Transverse colon (tissue), 4 donors: Measurements from ENCODE around the gene ZNF554. TPM values are rescaled to one million over a fixed set of nuclear protein-coding genes. Genes with fewer than 3 reads are reported as not detected.
"Not testable (repeated sequence)": the region's sequence is repeated elsewhere in the genome, so short reads cannot be mapped to it uniquely, and the experiment has no call there.

Experiments used
- DNase-seq: peaks from one replicate; pipeline ENCODE4 v3.0.0-alpha.2; 2019
- H3K27ac ChIP-seq, 4 donors: fragments of 200-600 bp; sonication (generic); 2 replicates each; pipeline ENCODE4 v1.5.1; 2016 to 2018; ENCODE audit warnings: inconsistent platforms in 4 of 4
- H3K27me3 ChIP-seq: fragments of 200-600 bp; sonication (generic); 2 replicates; pipeline ENCODE4 v1.5.1; 2017; ENCODE audit warnings: inconsistent platforms
- H3K36me3 ChIP-seq, 4 donors: fragments of 200-600 bp; sonication (generic); 2 replicates each; pipeline ENCODE4 v1.5.1; 2017 to 2019; ENCODE audit warnings: inconsistent platforms in 4 of 4
- H3K4me1 ChIP-seq, 4 donors: fragments of 200-600 bp; sonication (generic); 2 replicates each; pipeline ENCODE4 v1.5.1; 2017 to 2020; ENCODE audit warnings: inconsistent platforms in 4 of 4
- H3K4me3 ChIP-seq, 4 donors: fragments of 200-600 bp; sonication (generic); 1 replicate in 1 of 4; 2 replicates in 3 of 4; pipeline versions ENCODE4 v1.5.1 to v1.6.1; 2017 to 2019; ENCODE audit warnings: inconsistent platforms in 4 of 4
- H3K9me3 ChIP-seq, 2 donors: fragments of 200-600 bp; sonication (generic); 2 replicates each; pipeline ENCODE4 v1.5.1; 2017 to 2019; ENCODE audit warnings: inconsistent platforms in 2 of 2
- CTCF ChIP-seq, 5 experiments: fragments of 200-600 bp in 3 of 5; fragments of 450-650 bp in 2 of 5; sonication (generic) in 3 of 5; IDR thresholded peaks; 1 replicate in 2 of 5; 2 replicates in 3 of 5; pipeline ENCODE4 v1.5.1; 2016 to 2017; ENCODE audit warnings: antibody characterized with exemption in 5 of 5, inconsistent platforms in 3 of 5, mild to moderate bottlenecking in 2 of 5, moderate library complexity in 1 of 5
- EP300 ChIP-seq: sonication (generic); formaldehyde crosslinking; IDR thresholded peaks from one replicate; pipeline ENCODE4 v1.6.1; 2017; ENCODE audit warnings: antibody characterized with exemption, low read depth
- POLR2A ChIP-seq: fragments of 450-650 bp; IDR thresholded peaks from one replicate; pipeline ENCODE4 v1.6.1; 2016; ENCODE audit warnings: antibody characterized with exemption, mild to moderate bottlenecking, moderate library complexity
- POLR2AphosphoS5 ChIP-seq, 3 donors: sonication (generic); formaldehyde crosslinking; IDR thresholded peaks; one replicate each; pipeline ENCODE4 v1.6.1; 2016; ENCODE audit warnings: antibody characterized with exemption in 3 of 3
- WGBS, 2 donors: methylation state at CpG; one replicate each; pipeline ENCODE4 v1.1.5; 2018; ENCODE audit warnings: low coverage in 1 of 2; 5-methylcytosine and 5-hydroxymethylcytosine counted together
- in situ Hi-C, 4 donors: fragments of 200-750 bp; cut with MboI; loops; one replicate each; pipeline versions ENCODE4 v1.15.0 to v1.15.1; 2017; ENCODE audit warnings: low sequenced_read_pairs in 3 of 4, low pct_ligation_motif_present in 1 of 4, low pct_unique_long_range_greater_than_20kb in 1 of 4
- intact Hi-C: fragments of 100-400 bp; cut with DNase I; formaldehyde crosslinking; loops from one replicate; pipeline ENCODE4 v1.15.1; 2023; ENCODE audit warnings: low total_unique reads
- total RNA-seq, 4 donors: library from RNA; depleted of rRNA; stranded (reverse); fragments of >200 nt; gene quantifications; one replicate each; pipeline ENCODE4 v1.1.0, GENCODE V29; 2016

Gene ZNF554
- total RNA-seq, 4 donors from 2014 or later, result 0.75 to 10.2 (median 4.9) TPM

- Histone ChIP-seq H3K27me3 (no peaks in the 10 kb centered on the region), H3K36me3 (no peaks in the 10 kb centered on the region), H3K4me3 (no peak overlapping the region), H3K9me3 (no peaks in the 10 kb centered on the region), H3K27ac (no peak overlapping the region), H3K4me1 (peaks cover 0 to 2% (median under 1%) of the 10 kb centered on the region in 4 donors)
- TF ChIP-seq POLR2A (no peak), POLR2AphosphoS5 (IDR thresholded peaks at IDR 0.05) (no peak), CTCF (IDR thresholded peaks at IDR 0.05) (no peak)
- DNase-seq, result no peak
- WGBS, 2 donors, result 89 to 97% methylated on average over 5 to 16 of the region's 16 CpGs
- intact Hi-C loops, result no loop called here
- in situ Hi-C loops, result no loop called here
These were observed 28.2 kb upstream of the ZNF554 start for GRCh38 chr19:2791440-2791839.

- no peaks in the 10 kb centered on the region for H3K27me3 ChIP-seq
- H3K36me3 ChIP-seq, result no peaks in the 10 kb centered on the region
- no peak for DNase-seq
- 86 to 88% methylated on average over 9 to 16 of the region's 16 CpGs for WGBS, 2 donors
- TF ChIP-seq CTCF (IDR thresholded peaks at IDR 0.05) (no peak), EP300 (no peak), POLR2A (no peak), POLR2AphosphoS5 (IDR thresholded peaks at IDR 0.05) (no peak)
- H3K9me3 ChIP-seq, result no peaks in the 10 kb centered on the region
- no peaks in the 10 kb centered on the region for H3K4me1 ChIP-seq
- intact Hi-C loops, result no loop called here
- no peak overlapping the region for H3K4me3 ChIP-seq
- in situ Hi-C loops, result no loop called here
- H3K27ac ChIP-seq, result no peak overlapping the region
These were observed 27.8 kb upstream of the ZNF554 start for GRCh38 chr19:2791876-2792275.

GRCh38 chr19:2792666-2793065, 27.0 kb upstream of the ZNF554 start:
- H3K27me3 ChIP-seq, H3K27ac ChIP-seq, in situ Hi-C loops, H3K4me1 ChIP-seq, H3K36me3 ChIP-seq, DNase-seq, intact Hi-C loops, H3K9me3 ChIP-seq, H3K4me3 ChIP-seq: not testable (repeated sequence)
- 91 to 100% methylated on average over 5 to 10 of the region's 10 CpGs for WGBS, 2 donors

GRCh38 chr19:2793126-2793525, 26.5 kb upstream of the ZNF554 start:
- DNase-seq, result no peak
- Histone ChIP-seq H3K9me3 (no peaks in the 10 kb centered on the region), H3K4me1 (no peaks in the 10 kb centered on the region), H3K36me3 (no peaks in the 10 kb centered on the region), H3K4me3 (no peak overlapping the region), H3K27me3 (no peaks in the 10 kb centered on the region), H3K27ac (no peak overlapping the region)
- intact Hi-C loops (no loop called here), in situ Hi-C loops (no loop called here)
- TF ChIP-seq EP300, result no peak
- TF ChIP-seq POLR2AphosphoS5 (IDR thresholded peaks at IDR 0.05), result no peak
- no peak for TF ChIP-seq CTCF (IDR thresholded peaks at IDR 0.05)
- WGBS, 2 donors, result 95 to 100% methylated on average over 1 to 7 of the region's 7 CpGs

- no peak for TF ChIP-seq POLR2AphosphoS5 (IDR thresholded peaks at IDR 0.05)
- no peak for TF ChIP-seq POLR2A
- no peak for TF ChIP-seq CTCF (IDR thresholded peaks at IDR 0.05)
- TF ChIP-seq EP300, result no peak
- H3K36me3 ChIP-seq, result no peaks in the 10 kb centered on the region
- H3K9me3 ChIP-seq, result no peaks in the 10 kb centered on the region
- in situ Hi-C loops, result no loop called here
- 96% methylated on average over 12 of the region's 12 CpGs; no CpG with 5 or more reads in 1 of the 2 donors for WGBS, 2 donors
- no peak overlapping the region for H3K27ac ChIP-seq
- DNase-seq, result no peak
- H3K27me3 ChIP-seq, result no peaks in the 10 kb centered on the region
- intact Hi-C loops, result no loop called here
- no peaks in the 10 kb centered on the region for H3K4me1 ChIP-seq
- H3K4me3 ChIP-seq, result no peak overlapping the region
These were observed 26.1 kb upstream of the ZNF554 start for GRCh38 chr19:2793577-2793976.
